ENCODE results near the gene PRPF38A. TPM values are rescaled to one million over a fixed set of nuclear protein-coding genes. Genes with fewer than 3 reads are reported as not detected.

PRPF38A gene
- total RNA-seq, 2 donors from 2014 or later, result 72.7 to 74.3 TPM

- 97 to 100% methylated on average over 2 to 3 of the region's 3 CpGs for WGBS, 2 experiments (ENCODE audit: insufficient coverage in 1 of 2, insufficient read length in 1 of 2)
- H3K9me3 Mint-ChIP-seq, result no peaks in the 10 kb centered on the region
- Histone ChIP-seq H3K27ac (ENCODE audit: low read depth, low read length) (no peak overlapping the region), H3K4me3 (ENCODE audit: low read length) (no peak overlapping the region), H3K36me3 (ENCODE audit: control insufficient read depth, insufficient read depth, low read length) (peaks cover 53% of the 10 kb centered on the region), H3K9me3 (ENCODE audit: control insufficient read depth, low read length) (no peaks in the 10 kb centered on the region), H3K4me1 (ENCODE audit: control insufficient read depth, insufficient read depth, low read length) (no peaks in the 10 kb centered on the region), H3K27me3 (ENCODE audit: control insufficient read depth, insufficient read depth, low read length, poor library complexity, severe bottlenecking) (no peaks in the 10 kb centered on the region), H3K9ac (ENCODE audit: extremely low read depth, low read length, poor library complexity, severe bottlenecking) (no peak overlapping the region)
- no peak for TF ChIP-seq CTCF (conservative IDR thresholded peaks at IDR 0.05)
- peaks cover 13% of the 10 kb centered on the region for H3K4me1 Mint-ChIP-seq
- no peak overlapping the region for H3K27ac Mint-ChIP-seq
- peaks cover 49% of the 10 kb centered on the region for H3K36me3 Mint-ChIP-seq (ENCODE audit: low read depth)
- H3K27me3 Mint-ChIP-seq (ENCODE audit: insufficient read depth), result no peaks in the 10 kb centered on the region
- H3K4me3 Mint-ChIP-seq, result no peak overlapping the region
- DNase-seq, result no peak
These were observed 4.8 kb upstream of the PRPF38A start for GRCh38 chr1:52399629-52400028.

- H3K9me3 Mint-ChIP-seq, result no peaks in the 10 kb centered on the region
- Histone ChIP-seq H3K4me3 (ENCODE audit: low read length) (no peak overlapping the region), H3K36me3 (ENCODE audit: control insufficient read depth, insufficient read depth, low read length) (peaks cover 48% of the 10 kb centered on the region), H3K27me3 (ENCODE audit: control insufficient read depth, insufficient read depth, low read length, poor library complexity, severe bottlenecking) (no peaks in the 10 kb centered on the region), H3K27ac (ENCODE audit: low read depth, low read length) (no peak overlapping the region), H3K9me3 (ENCODE audit: control insufficient read depth, low read length) (no peaks in the 10 kb centered on the region), H3K4me1 (ENCODE audit: control insufficient read depth, insufficient read depth, low read length) (no peaks in the 10 kb centered on the region), H3K9ac (ENCODE audit: extremely low read depth, low read length, poor library complexity, severe bottlenecking) (no peak overlapping the region)
- peaks cover 45% of the 10 kb centered on the region for H3K36me3 Mint-ChIP-seq (ENCODE audit: low read depth)
- WGBS, 2 experiments (ENCODE audit: insufficient coverage in 1 of 2, insufficient read length in 1 of 2), result 97 to 100% methylated on average over 3 to 5 of the region's 6 CpGs
- H3K27ac Mint-ChIP-seq, result no peak overlapping the region
- H3K4me3 Mint-ChIP-seq, result no peak overlapping the region
- DNase-seq, result no peak
- no peaks in the 10 kb centered on the region for H3K27me3 Mint-ChIP-seq (ENCODE audit: insufficient read depth)
- peaks cover 14% of the 10 kb centered on the region for H3K4me1 Mint-ChIP-seq
- no peak for TF ChIP-seq CTCF (conservative IDR thresholded peaks at IDR 0.05)
These were observed 4.3 kb upstream of the PRPF38A start for GRCh38 chr1:52400131-52400530.

- no peak for TF ChIP-seq CTCF (conservative IDR thresholded peaks at IDR 0.05)
- Histone ChIP-seq H3K4me3 (ENCODE audit: low read length) (peak overlapping the region; percentile 97), H3K9me3 (ENCODE audit: control insufficient read depth, low read length) (no peaks in the 10 kb centered on the region), H3K36me3 (ENCODE audit: control insufficient read depth, insufficient read depth, low read length) (peaks cover 37% of the 10 kb centered on the region), H3K27ac (ENCODE audit: low read depth, low read length) (no peak overlapping the region), H3K4me1 (ENCODE audit: control insufficient read depth, insufficient read depth, low read length) (no peaks in the 10 kb centered on the region), H3K27me3 (ENCODE audit: control insufficient read depth, insufficient read depth, low read length, poor library complexity, severe bottlenecking) (no peaks in the 10 kb centered on the region), H3K9ac (ENCODE audit: extremely low read depth, low read length, poor library complexity, severe bottlenecking) (peak overlapping the region; percentile 97)
- Mint-ChIP-seq H3K9me3 (no peaks in the 10 kb centered on the region), H3K27me3 (ENCODE audit: insufficient read depth) (no peaks in the 10 kb centered on the region), H3K27ac (no peak overlapping the region), H3K4me1 (peaks cover 16% of the 10 kb centered on the region), H3K4me3 (peak overlapping the region; percentile 96), H3K36me3 (ENCODE audit: low read depth) (peaks cover 43% of the 10 kb centered on the region)
- WGBS, 2 experiments (ENCODE audit: insufficient coverage in 1 of 2, insufficient read length in 1 of 2), result 70% methylated on average over 3 of the region's 3 CpGs; no CpG with 5 or more reads in 1 of the 2 experiments
- no peak for DNase-seq
These were observed 1.6 kb upstream of the PRPF38A start for GRCh38 chr1:52402860-52403240.
